ENCODE results near the gene EPHX1.

The EPHX1 gene

GRCh38 chr1:225844236-225845061 lies 34.5 kb downstream of the EPHX1 start:
- no peak for DNase-seq

GRCh38 chr1:225845097-225845496 lies 35.2 kb downstream of the EPHX1 start:
- DNase-seq, result no peak

- peak; percentile 71 for DNase-seq
These were observed 35.8 kb downstream of the EPHX1 start for GRCh38 chr1:225845571-225846259.

GRCh38 chr1:225846331-225847310 lies 36.7 kb downstream of the EPHX1 start:
- no peak for DNase-seq

- no peak for DNase-seq
These were observed 37.7 kb downstream of the EPHX1 start for GRCh38 chr1:225847610-225848009.

GRCh38 chr1:225848030-225848955 lies 38.4 kb downstream of the EPHX1 start:
- no peak for DNase-seq

- DNase-seq, result no peak
These were observed 40.0 kb downstream of the EPHX1 start for GRCh38 chr1:225849925-225850324.

GRCh38 chr1:225850370-225850769 lies 40.4 kb downstream of the EPHX1 start:
- DNase-seq, result no peak

GRCh38 chr1:225851805-225852204 lies 41.9 kb downstream of the EPHX1 start:
- no peak for DNase-seq

- DNase-seq, result no peak
These were observed 42.6 kb downstream of the EPHX1 start for GRCh38 chr1:225852413-225853124.

- DNase-seq, result no peak
These were observed 43.5 kb downstream of the EPHX1 start for GRCh38 chr1:225853441-225853840.

GRCh38 chr1:225855503-225856300 lies 45.8 kb downstream of the EPHX1 start:
- DNase-seq, result no peak

- no peak for DNase-seq
These were observed 47.3 kb downstream of the EPHX1 start for GRCh38 chr1:225857256-225857655.

GRCh38 chr1:225859151-225859550 lies 49.2 kb downstream of the EPHX1 start:
- no peak for DNase-seq

GRCh38 chr1:225860107-225860506 lies 50.2 kb downstream of the EPHX1 start:
- no peak for DNase-seq

GRCh38 chr1:225860876-225861441 lies 51.0 kb downstream of the EPHX1 start:
- DNase-seq, result no peak

- no peak for DNase-seq
These were observed 52.1 kb downstream of the EPHX1 start for GRCh38 chr1:225861834-225862580.

- DNase-seq, result no peak
These were observed 52.6 kb downstream of the EPHX1 start for GRCh38 chr1:225862581-225862950.

- peak; percentile 52 for DNase-seq
These were observed 53.2 kb downstream of the EPHX1 start for GRCh38 chr1:225863167-225863566.
